NCI-H2171 treated with DMSO at 0.1 percent for 48 hours (cell line): ENCODE data around the gene AMZ2.
A peak's percentile ranks its signal among the peaks of the same experiment; 100 is the strongest.
"Not testable (repeated sequence)": the region's sequence is repeated elsewhere in the genome, so short reads cannot be mapped to it uniquely, and the experiment has no call there.

Experiments used
- DNase-seq: peaks from one replicate; lab custom pipeline; 2025; lab: John Stamatoyannopoulos, UW

The AMZ2 gene

GRCh38 chr17:68247445-68248198, at the start of gene AMZ2:
AMZ2 (plus strand) TSS chr17:68248043; CDS start chr17:68250188, 2,145 bp downstream.
- DNase-seq = peak; percentile 91

GRCh38 chr17:68198931-68199836, 48.7 kb upstream of the AMZ2 start:
- DNase-seq = peak; percentile 35

GRCh38 chr17:68199837-68200688, 47.8 kb upstream of the AMZ2 start:
- DNase-seq = peak; percentile 43

- peak; percentile 80 for DNase-seq
Measured at GRCh38 chr17:68200689-68201417, 47.0 kb upstream of the AMZ2 start.

- not testable (repeated sequence) for DNase-seq
Measured at GRCh38 chr17:68201418-68201771, 46.4 kb upstream of the AMZ2 start.

DNA sequence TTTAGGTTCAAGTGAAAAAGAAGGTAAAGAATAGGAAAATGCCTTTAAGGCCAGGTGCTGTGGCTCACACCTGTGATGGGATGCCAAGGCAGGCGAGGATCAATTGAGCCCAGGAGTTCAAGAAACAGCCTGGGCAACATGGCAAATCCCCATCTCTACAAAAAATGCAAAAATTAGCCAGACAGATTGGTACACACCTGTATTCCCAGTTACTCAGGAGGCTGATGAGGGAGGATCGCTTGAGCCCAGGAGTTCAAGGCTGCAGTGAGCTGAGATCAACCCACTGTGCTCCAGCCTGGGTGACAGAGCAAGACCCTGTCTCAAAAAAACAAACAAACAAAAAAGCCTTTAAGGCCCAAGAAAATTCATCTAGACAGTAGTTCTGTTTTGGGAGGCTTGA, 45.5 kb upstream of the AMZ2 start:
- not testable (repeated sequence) for DNase-seq

- DNase-seq = peak; percentile 37
Measured at GRCh38 chr17:68204736-68205135, 43.1 kb upstream of the AMZ2 start.

DNA sequence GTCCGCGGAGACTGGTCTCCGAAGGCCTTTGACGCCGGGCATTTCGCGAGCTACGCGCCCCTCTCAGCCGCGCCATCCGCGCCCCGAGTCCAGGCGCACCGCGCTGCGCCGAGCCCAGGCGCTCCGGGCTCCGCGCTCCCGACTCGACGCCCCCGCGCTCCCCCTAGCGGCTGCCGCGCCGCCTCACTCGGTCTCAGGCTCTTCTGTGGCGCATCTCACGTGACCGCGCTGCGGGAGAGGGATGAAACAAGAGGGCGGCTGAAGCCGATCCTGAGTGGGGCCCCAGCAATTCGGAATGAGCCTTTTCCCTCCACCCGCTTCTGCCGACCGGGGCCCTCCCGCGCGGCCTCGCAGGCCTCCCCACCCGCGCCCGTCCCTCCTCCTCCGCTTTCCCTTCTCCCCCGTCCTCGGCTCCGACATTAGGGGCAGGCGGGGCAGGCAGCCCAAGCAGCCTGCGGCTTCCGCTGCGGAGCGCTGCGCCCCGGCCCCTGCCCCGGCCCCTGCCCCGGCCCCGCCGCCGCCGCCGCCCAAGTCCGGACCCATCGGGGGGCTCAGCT, 42.5 kb upstream of the AMZ2 start:
- DNase-seq = peak; percentile 87

- peak; percentile 54 for DNase-seq
Measured at GRCh38 chr17:68205808-68206720, 41.8 kb upstream of the AMZ2 start.

GRCh38 chr17:68207651-68208253, 40.1 kb upstream of the AMZ2 start:
- no peak for DNase-seq

DNA sequence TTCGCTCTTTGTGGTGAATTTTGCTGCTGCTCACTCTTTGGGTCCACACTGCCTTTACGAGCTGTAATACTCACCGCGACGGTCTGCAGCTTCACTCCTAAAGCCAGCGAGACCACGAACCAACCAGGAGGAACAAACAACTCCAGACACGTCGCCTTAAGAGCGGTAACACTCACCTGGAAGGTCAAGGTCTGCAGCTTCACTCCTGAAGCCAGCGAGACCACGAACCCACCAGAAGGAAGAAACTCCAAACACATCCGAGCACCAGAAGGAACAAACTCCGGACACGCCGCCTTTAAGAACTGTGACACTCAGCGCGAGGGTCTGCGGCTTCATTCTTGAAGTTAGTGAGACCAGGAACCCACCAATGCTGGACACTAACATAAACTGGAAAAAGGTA, 39.2 kb upstream of the AMZ2 start:
- DNase-seq = not testable (repeated sequence)

DNA sequence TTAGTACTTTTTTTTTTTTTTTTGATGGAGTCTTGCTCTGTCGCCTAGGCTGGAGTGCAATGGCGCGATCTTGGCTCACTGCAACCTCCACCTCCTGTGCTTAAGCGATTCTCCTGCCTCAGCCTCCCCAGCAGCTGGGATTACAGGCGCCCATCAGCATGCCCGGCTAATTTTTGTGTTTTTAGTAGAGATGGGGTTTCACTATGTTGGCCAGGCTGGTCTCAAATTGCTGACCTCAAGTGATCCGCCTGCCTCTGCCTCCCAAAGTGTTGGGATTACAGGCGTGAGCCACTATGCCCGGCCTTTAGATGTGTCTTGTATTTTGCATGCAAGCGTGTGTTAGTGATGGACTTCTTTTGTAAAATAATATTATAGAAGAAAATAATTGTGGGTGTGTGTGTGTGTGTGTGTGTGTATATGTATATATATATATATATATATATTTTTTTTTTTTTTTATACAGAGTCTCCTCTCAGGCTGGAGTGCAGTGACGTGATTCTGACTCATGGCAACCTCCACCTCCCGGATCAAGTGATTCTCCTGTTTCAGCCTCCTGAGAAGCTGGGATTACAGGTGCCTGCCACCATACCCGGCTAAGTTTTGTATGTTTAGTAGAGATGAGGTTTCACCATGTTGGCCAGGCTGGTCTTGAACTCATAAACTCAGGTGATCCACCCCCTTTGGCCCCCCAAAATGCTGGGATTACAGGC, 38.5 kb upstream of the AMZ2 start:
- not testable (repeated sequence) for DNase-seq

- no peak for DNase-seq
Measured at GRCh38 chr17:68210570-68211315, 37.1 kb upstream of the AMZ2 start.

- DNase-seq = not testable (repeated sequence)
Measured at GRCh38 chr17:68213428-68214411, 34.1 kb upstream of the AMZ2 start.

GRCh38 chr17:68215453-68215852, 32.4 kb upstream of the AMZ2 start:
- not testable (repeated sequence) for DNase-seq

DNA sequence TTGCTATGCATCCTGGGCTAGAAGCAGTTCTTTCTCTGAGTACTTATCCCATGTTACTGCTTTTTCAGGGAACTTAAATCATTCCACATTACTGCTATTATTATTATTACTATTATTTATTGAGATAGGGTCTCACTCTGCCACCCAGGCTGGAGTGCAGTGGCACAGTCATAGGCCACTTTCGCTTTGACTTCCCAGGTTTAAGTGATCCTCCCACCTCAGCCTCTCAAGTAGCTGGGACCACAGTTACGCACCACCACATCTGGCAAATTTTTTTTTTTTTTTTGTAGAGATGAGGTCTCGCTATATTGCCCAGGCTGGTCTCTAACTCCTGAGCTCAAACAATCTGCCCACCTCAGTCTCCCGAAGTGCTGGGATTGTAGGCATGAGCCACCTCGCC, 28.4 kb upstream of the AMZ2 start:
- DNase-seq = not testable (repeated sequence)

GRCh38 chr17:68220186-68220585, 27.7 kb upstream of the AMZ2 start:
- DNase-seq = not testable (repeated sequence)
